ENCODE results near the gene PARVB.

Gene PARVB

DNA sequence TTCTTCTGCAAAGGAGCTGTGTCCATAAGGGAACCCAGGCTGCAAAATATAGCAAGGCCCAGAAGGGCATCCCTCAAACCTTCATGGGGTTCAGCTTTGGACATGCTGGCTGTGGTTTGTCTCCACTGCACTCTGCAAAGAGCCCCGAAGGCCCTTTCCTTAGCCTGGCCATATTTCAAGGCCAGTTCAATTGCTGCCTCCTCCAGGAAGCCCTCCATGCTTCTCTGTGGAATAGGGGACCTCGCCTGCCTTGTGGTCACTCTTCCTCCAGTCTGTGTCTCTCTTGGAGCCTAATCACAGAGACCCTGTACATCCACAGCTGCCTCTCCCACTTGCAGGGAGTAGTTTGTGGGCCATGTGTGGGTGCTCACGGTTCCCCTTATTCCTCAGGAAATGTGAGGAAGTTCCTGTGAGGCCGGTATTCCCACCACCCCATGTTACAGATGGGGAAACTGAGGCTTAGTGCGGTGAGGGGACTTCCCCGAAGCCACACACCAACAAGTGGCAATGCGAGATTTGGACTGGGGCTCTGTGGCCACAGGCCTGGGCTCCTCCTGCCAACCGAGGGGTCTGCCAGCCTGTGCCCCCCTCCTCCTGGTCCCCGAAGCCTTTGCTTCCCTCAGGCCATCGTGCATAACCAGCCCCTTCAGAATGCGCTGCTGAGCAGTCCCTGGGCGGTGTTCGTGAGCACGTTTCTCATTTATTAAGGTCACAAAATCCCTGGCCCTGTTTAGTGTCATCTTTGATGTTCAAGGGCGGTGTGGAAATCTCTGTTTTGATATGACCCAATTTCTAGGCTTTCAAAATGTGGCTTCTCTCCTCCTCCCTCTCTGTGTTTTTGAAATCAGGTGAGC is 65.8 kb downstream of the PARVB start:
- DNase-seq (ENCODE audit: low read depth), result no peak

DNA sequence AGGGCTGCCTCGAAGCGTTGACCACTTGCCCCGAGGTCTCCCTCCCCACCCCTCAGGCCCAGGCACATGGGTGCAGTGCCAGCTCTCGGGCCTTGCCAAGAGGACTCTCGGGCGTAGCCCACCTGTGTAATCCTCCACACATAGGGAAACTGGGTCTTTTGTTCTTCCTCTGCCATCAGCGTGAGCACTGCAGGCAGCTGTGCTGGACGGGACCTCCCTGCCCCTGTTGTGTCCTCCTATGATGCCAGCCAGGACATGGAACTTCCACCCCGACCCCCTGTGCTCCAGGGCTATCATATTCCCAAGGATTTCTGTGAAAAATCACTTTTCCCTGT is 66.4 kb downstream of the PARVB start:
- DNase-seq (ENCODE audit: low read depth), result no peak

DNA sequence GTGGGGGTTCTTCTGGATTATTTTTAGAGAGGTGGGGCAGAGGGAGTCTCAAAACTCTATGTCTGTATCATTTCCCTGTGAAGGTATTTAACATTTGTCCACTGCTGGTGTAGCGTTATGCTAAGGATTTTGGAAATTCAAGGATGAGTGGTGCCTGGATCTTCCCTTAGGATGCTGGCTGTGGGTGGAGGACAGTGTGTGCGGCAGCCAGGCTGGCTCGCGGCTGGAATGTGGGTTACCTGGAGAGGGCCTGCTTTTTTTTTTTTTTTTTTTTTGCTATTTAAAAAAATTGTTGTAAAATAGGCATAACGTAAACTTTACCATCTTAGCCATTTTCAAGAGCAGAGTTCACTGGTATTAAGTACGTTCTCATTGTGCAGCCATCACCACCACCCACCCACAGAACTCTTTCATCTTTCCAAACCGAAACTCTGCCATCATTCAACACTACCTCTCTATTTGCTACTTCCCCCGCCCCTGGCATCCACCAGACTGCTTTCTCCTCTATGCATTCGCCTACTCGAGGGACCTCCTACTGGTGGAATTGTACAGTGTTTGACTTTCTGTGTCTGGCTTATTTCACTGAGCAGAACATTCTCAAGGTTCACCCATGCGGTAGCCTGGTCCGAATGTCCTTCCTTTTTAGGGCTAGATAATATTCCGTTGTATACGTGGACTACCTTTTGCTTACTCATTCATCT is 67.1 kb downstream of the PARVB start:
- DNase-seq (ENCODE audit: low read depth), result no peak

DNA sequence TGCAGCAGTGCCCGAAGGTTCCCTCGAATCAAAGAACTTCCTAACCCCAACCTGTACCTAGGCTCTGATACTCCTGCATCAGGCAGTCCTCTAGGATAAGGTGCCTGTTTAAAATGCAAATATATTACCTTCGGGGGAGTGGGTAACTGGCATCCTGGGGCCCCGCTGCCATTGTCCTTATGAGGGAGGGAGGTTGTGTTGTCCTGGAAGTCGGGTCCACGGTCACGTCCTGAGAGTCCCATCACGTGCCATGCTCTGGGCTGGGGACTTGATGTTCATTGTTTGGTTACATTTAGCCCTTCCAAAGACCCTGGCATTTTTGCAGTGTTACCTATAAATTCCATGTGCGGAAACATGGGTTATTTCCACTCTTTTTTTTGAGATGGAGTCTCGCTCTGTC is 67.6 kb downstream of the PARVB start:
- no peak for DNase-seq (ENCODE audit: low read depth)

DNA sequence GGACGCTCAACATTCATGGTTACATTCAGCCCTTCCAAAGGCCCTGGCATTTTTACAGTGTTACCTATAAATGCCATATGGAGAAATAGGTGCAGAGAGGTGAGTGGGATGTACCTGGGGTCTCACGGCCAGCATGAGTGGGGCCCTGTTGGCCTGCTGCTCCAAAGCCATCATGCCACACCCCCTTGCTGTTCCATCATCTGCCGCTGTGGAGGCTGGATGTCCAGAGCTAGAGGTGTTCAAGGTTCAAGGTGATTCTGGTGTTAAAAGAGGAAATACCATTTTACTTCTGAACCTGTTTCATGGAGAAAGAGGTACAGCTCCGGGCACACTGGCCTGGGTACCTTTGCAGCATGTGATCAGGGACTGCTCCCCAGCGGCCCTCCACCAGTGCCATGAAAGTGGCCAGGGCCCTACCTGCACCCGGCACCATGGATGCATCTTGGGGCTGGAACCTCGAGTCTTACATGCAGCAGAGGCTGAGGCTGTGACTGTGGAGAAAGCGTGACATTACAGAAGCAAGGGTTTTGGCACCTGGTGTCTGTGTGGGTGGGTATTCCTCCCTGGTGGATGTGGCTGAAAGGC is 68.6 kb downstream of the PARVB start:
- DNase-seq (ENCODE audit: low read depth), result no peak

GRCh38 chr22:44093791-44094190 is 69.7 kb downstream of the PARVB start:
- no peak for DNase-seq (ENCODE audit: low read depth)

DNA sequence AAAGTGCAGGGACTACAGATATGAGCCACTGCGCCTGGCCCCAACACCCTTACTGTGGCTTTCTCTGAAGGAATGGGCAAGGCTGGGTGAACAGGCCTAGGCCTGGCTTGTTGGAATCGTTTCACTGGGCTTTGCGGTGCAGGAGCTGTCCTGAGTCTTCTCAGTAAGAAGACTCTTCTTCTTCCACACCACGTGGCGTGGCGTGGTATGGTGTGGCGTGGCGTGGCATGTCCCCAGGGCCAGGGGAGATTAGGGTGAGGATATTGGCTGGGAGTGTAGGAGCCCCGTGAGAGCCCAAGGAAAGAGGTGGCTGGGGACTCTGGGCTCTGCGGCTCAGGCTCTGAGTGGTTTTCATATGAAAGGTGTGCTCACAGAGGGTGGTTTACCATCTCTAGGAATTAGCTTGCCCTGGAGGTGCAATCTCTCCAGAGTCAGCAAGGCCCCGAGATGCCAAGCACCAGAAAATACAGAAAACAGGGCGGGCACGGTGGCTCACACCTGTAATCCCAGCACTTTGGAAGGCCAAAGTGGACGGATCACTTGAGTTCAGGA is 70.7 kb downstream of the PARVB start:
- DNase-seq (ENCODE audit: low read depth), result no peak

- DNase-seq (ENCODE audit: low read depth), result no peak
These were observed 72.6 kb downstream of the PARVB start for GRCh38 chr22:44096736-44097135.

DNA sequence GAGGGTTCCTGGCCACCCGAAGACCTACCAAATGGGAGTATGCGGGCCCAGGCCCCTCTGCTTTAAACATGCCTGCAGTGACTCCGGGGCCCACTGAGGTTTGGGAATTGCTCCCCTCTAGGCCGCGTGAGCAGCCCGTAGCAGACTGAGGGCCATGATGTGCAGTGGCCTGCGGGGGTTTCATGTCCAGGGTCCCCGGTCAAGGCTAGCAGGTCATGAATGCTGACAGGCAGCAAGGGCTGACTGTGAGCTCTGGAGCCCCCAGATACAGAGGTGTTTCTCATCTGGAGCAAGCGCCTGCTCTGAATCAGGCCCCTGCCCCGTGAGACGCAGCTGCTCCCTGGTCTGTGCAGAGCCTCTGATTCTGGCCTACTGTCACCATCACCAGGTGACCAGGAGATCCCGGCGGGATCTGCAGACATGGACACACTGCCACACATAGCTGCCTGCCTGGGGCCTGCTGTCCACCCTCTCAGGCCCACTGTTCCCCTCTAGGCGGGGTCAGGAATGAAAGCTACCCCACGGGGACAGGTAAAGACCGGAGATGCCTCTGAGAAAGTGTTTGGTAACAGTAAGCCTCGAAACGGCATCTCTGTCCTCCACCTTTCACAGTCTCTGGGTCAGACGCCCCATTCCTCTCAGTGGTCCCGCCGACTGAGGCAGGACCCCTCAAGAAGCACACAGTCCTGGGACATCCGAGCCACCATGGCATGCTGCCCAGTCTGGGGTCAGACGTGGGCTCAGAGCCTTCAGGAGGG is 73.3 kb downstream of the PARVB start:
- no peak for DNase-seq (ENCODE audit: low read depth)

DNA sequence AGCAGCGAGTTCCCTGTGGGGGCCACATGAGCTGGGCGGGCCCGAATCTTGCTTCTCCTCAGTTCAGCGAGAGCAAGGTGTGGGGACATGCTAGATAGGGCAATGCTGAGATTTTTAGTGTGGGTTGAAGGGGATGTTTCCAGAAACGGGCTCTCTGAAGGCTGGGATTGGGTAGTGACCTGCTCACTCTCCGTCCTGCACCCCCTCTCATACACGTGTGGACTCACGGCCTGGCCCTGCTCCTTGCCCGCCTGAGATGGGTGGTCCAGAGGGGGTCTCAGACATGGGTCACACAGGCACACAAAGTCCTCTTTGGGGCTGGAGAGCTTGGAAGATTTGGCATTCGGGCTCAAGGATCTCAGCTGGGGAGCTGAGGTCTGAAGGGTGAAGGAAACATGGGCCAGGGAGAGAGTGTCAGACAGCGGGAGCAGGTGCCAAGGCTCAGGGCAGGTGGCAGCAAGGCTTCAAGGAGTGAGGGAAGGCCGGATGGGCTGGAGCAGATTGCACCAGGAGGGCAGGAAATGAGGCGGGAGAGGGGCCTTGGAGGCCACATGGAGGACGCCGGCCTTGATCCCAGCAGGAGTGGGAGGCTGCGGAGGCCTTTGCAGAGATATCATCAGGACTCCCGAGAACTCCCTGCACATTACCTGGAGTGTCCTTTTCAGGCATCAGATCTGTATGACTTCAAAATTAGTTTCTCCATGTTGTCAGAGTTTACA is 74.1 kb downstream of the PARVB start:
- DNase-seq (ENCODE audit: low read depth), result no peak

DNA sequence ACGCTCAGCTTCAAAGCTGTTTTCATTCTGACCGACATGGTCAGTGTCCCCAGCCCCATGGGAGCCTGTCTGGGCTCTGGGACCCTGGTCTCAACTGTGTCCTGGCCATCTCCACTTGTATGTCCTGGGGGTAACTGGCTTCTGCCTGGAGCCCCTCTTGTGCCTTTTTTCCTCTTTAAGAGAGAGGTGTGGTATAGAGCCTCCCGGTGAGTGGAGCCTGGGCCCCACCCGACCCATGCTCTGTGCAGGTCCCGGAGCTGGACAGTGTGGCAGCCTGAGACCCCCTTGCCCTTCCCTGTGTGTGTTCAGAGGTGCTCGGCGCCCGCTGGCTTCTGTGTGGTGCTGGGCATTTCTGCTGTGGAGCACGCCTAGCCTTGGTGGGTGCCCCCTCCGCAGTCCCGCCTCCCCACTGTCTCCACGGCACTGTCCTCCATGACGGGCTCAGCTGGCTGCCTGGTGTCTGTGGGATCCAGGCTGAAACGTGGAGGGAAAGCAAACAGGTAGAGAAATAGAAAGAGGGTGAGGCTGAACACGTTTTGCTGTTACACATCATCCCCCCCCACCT is 74.9 kb downstream of the PARVB start:
- DNase-seq (ENCODE audit: low read depth), result no peak

DNA sequence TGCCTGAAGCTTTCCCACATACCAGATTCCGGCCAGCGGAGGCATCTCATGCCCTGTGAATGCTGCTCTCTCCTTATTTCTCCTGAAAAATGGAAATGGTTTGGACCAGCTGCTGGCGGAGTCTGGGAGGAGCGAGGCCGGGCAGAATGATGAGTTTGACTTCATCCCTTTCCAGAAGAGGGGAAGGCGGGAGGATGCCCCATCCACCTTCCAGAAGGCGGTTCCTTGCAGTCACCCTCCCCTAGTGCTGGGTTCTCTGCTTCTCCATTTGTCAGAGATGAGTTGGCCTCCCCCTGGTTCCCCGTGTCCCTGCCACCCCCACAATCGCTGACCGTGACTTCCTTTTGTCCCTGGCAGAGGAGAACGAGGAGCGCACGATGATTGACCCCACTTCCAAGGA is 75.6 kb downstream of the PARVB start:
- DNase-seq (ENCODE audit: low read depth), result no peak

DNA sequence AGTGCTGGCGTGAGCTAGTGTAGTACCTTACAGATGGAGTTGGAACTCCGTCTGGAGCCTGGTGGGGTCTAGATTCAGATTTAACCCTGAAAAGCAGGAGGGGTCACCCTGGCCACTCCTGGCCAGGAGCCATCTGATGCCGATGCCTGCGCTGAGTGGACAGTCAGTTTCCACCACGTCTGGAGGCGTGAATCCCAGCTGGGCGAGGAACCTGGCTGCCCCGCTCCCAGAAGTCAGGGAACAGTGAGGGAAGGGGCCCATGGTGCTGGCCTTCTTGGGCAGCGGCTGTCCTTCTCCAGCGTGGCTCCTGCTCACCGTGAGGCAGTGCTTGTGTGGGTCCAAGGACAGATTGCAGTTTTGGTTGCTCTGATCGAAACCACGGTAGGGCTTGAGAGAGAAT is 76.3 kb downstream of the PARVB start:
- no peak for DNase-seq (ENCODE audit: low read depth)

DNA sequence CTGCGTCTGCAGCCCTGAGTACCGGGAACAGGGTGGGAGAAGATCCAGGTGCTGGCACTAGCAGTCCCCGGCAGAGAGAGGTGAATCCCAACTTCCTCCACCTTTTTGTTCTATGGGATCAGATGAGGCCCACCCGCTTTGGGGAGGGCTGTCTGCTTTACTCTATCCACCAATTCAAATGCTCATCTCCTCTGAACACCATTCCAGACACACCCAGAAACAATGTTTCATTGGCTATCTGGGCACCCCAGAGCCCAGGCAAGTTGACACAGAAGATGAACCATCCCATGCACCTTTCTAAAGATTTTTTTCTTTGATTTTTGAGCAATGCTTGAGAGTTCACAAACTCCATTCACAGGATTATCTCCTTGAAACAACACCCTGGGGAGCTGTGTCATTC is 78.0 kb downstream of the PARVB start:
- no peak for DNase-seq (ENCODE audit: low read depth)

- DNase-seq (ENCODE audit: low read depth), result no peak
These were observed 78.8 kb downstream of the PARVB start for GRCh38 chr22:44102856-44103255.

- DNase-seq (ENCODE audit: low read depth), result no peak
These were observed 79.8 kb downstream of the PARVB start for GRCh38 chr22:44103735-44104480.

GRCh38 chr22:44107340-44107739 is 83.2 kb downstream of the PARVB start:
- DNase-seq (ENCODE audit: low read depth), result no peak

GRCh38 chr22:44108076-44108475 is 84.0 kb downstream of the PARVB start:
- DNase-seq (ENCODE audit: low read depth), result no peak

DNA sequence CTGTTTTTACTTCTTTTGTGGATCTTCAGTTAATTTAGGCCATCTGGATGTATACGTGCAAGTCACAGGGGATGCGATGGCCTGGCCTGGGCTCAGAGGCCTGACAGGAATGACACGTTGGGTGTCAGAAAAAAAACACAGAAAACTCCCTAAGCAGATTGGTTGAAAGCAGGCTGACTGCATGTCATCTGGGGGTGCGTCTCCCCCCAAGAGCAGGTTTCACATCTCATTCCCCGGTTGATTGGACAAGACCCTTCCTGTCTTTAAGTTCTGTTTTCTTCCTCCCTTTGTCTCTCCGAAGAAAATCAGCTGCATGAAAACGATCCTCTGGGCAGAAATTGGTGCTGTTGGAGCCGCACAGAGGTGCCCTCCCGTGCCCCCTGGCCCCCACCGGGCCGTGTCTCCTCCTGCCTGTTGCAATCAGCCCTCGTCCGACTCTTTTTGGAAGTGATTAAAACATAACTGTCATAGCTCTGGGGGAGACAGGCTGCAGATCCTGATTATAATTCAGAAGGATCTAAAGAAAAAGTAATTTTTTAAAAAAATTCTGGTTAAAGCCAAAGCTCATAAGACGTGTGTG is 84.8 kb downstream of the PARVB start:
- DNase-seq (ENCODE audit: low read depth), result no peak

DNA sequence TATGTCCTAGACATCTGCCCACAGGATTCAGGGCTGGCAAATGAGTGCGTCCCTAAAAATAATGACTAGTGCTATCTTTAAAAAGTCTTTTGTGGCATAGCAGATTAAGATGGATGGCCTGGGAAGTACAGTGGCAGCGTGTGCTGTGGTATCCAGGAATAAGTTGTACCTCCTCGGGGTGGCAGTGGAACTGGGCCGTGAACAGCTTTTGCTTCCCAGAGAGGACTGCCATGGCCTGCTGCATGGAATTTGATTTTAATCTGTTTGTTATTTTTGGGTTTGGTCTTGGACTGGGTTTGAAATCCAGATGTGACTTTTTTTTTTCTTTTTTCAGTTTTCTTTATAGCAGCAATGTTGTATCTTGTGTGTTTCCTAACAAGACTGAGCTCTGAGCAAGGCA is 85.3 kb downstream of the PARVB start:
- DNase-seq (ENCODE audit: low read depth), result no peak

Data from stimulated activated CD8-positive, alpha-beta memory T cell treated with anti-CD3 and anti-CD28 coated beads, Interleukin-7, amount 100 ng/mL, for 24 hours (primary cell).